H4 (cell line): Measurements from ENCODE around the gene KIF27. TPM values are rescaled to one million over a fixed set of nuclear protein-coding genes. Genes with fewer than 3 reads are reported as not detected.
"Not testable (repeated sequence)": the region's sequence is repeated elsewhere in the genome, so short reads cannot be mapped to it uniquely, and the experiment has no call there.

Experiments used
- DNase-seq: peaks from one replicate; pipeline ENCODE4 v3.0.0-alpha.2; 2015; ENCODE audit warnings: low spot score
- total RNA-seq: library from RNA; depleted of rRNA; stranded (reverse); fragments of >200 nt; shearing (Covaris generic); gene quantifications from 2 replicates; pipeline ENCODE4 v1.2.3, GENCODE V29; 2014; rRNA removed

KIF27 gene
- total RNA-seq, 1 experiment from 2014 or later: 0.64 TPM

DNA sequence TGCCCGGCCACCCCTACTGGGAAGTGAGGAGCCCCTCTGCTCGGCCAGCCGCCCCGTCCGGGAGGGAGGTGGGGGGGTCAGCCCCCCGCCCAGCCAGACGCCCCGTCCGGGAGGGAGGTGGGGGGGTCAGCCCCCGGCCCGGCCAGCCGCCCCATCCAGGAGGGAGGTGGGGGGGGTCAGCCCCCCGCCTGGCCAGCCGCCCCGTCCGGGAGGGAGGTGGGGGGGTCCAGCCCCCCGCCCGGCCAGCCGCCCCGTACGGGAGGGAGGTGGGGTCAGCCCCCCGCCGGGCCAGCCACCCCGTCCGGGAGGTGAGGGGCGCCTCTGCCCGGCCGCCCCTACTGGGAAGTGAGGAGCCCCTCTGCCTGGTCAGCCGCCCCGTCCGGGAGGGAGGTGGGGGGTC is 116.8 kb downstream of the KIF27 start:
- DNase-seq: not testable (repeated sequence)

- DNase-seq: not testable (repeated sequence)
Observed at GRCh38 chr9:83803941-83804340, 117.3 kb downstream of the KIF27 start.

- DNase-seq: no peak
Observed at GRCh38 chr9:83800236-83801033, 120.8 kb downstream of the KIF27 start.

- DNase-seq: no peak
Observed at GRCh38 chr9:83794051-83794450, 127.2 kb downstream of the KIF27 start.

GRCh38 chr9:83792746-83793145 is 128.5 kb downstream of the KIF27 start:
- DNase-seq: no peak

Other genes with a start within 250 kb of the KIF27 start
- gene UBQLN1, start 213.5 kb downstream of the KIF27 start, total RNA-seq: 89.6 and 94.6 TPM in 2 replicates
- gene GKAP1, start 103.7 kb downstream of the KIF27 start, total RNA-seq: 2.7 and 4.9 TPM in 2 replicates
- gene HNRNPK, start 58.8 kb upstream of the KIF27 start, total RNA-seq: 661 and 803 TPM in 2 replicates
- gene RMI1, start 59.4 kb upstream of the KIF27 start, total RNA-seq: 9.1 and 11.5 TPM in 2 replicates